Keratinocyte (primary cell): ENCODE data around the gene APEH. TPM values are rescaled to one million over a fixed set of nuclear protein-coding genes. Genes with fewer than 3 reads are reported as not detected.

Source experiments
- DNase-seq: peaks from one replicate; pipeline ENCODE4 v3.0.0-alpha.2; 2011; ENCODE audit warnings: low read depth, missing footprints, low spot score
- FAIRE-seq: peaks from 2 replicates; lab custom pipeline; 2011; peaks lifted over from hg19 to GRCh38; lab: Jason Lieb, UNC
- H2AFZ ChIP-seq: 2 replicates; pipeline ENCODE4 v1.6.0; 2012; ENCODE audit warnings: low read length, control low read depth, inconsistent platforms; ENCODE audit not compliant: control insufficient read depth
- H3K27ac ChIP-seq: 2 replicates; pipeline ENCODE4 v1.5.1; 2011; ENCODE audit warnings: low read length; ENCODE audit not compliant: control insufficient read depth, insufficient read depth
- H3K27me3 ChIP-seq: 3 replicates; pipeline ENCODE4 v1.6.0; 2011; ENCODE audit warnings: low read length; ENCODE audit not compliant: control insufficient read depth, insufficient read depth; ENCODE audit errors: extremely low read depth
- H3K36me3 ChIP-seq, 2 experiments: 2 replicates in 1 of 2; 3 replicates in 1 of 2; pipeline ENCODE4 v1.5.1; 2011; ENCODE audit warnings: low read length in 2 of 2, mild to moderate bottlenecking in 1 of 2; ENCODE audit not compliant: control insufficient read depth in 2 of 2, insufficient read depth in 2 of 2; ENCODE audit errors: extremely low read depth in 1 of 2
- H3K4me1 ChIP-seq: 3 replicates; pipeline ENCODE4 v1.5.1; 2011; ENCODE audit warnings: low read length; ENCODE audit not compliant: control insufficient read depth, insufficient read depth; ENCODE audit errors: extremely low read depth
- H3K4me2 ChIP-seq: 3 replicates; pipeline ENCODE4 v1.6.0; 2011; ENCODE audit warnings: low read depth, low read length; ENCODE audit not compliant: control insufficient read depth, insufficient read depth; ENCODE audit errors: extremely low read depth
- H3K4me3 ChIP-seq, 3 experiments: fragments of 200-600 bp in 1 of 3; sonication (generic) in 1 of 3; 2 replicates in 2 of 3; 3 replicates in 1 of 3; pipeline ENCODE4 v1.5.1; 2011 to 2016; ENCODE audit warnings: low read length in 3 of 3, mild to moderate bottlenecking in 3 of 3, control low read depth in 2 of 3, inconsistent platforms in 1 of 3, low read depth in 1 of 3, mixed read lengths in 1 of 3, mixed run types in 1 of 3, moderate library complexity in 1 of 3; ENCODE audit not compliant: control insufficient read depth in 2 of 3, insufficient read depth in 2 of 3; ENCODE audit errors: extremely low read depth in 1 of 3
- H3K79me2 ChIP-seq: 2 replicates; pipeline ENCODE4 v1.6.0; 2012; ENCODE audit warnings: low read length; ENCODE audit not compliant: control insufficient read depth, insufficient read depth
- H3K9ac ChIP-seq: 3 replicates; pipeline ENCODE4 v1.6.0; 2011; ENCODE audit warnings: low read length; ENCODE audit not compliant: control insufficient read depth, insufficient read depth; ENCODE audit errors: extremely low read depth
- H3K9me1 ChIP-seq: 3 replicates; pipeline ENCODE4 v1.6.0; 2011; ENCODE audit warnings: low read length; ENCODE audit not compliant: control insufficient read depth, insufficient read depth; ENCODE audit errors: extremely low read depth
- H3K9me3 ChIP-seq: 2 replicates; pipeline ENCODE4 v1.5.1; 2012; ENCODE audit warnings: low read depth, low read length; ENCODE audit not compliant: control insufficient read depth
- H4K20me1 ChIP-seq: 3 replicates; pipeline ENCODE4 v1.6.0; 2011; ENCODE audit warnings: low read length; ENCODE audit not compliant: control insufficient read depth, insufficient read depth; ENCODE audit errors: extremely low read depth
- CTCF ChIP-seq, 3 experiments: IDR thresholded peaks in 1 of 3; conservative IDR thresholded peaks in 1 of 3; optimal IDR thresholded peaks in 1 of 3; 2 replicates in 2 of 3; 3 replicates in 1 of 3; pipeline versions ENCODE3 to v1.5.1; 2011; ENCODE audit warnings: low read length in 3 of 3, mild to moderate bottlenecking in 3 of 3, moderate library complexity in 2 of 3, control low read depth in 1 of 3, inconsistent platforms in 1 of 3; ENCODE audit not compliant: insufficient read depth in 2 of 3; ENCODE audit errors: extremely low read depth in 1 of 3
- EZH2 ChIP-seq: IDR thresholded peaks from one replicate; pipeline ENCODE4 v1.6.1; 2012; ENCODE audit warnings: inconsistent platforms, mild to moderate bottlenecking, low read length, moderate library complexity
- dilution Hi-C: fragments of 300-500 bp; cut with MboI; formaldehyde crosslinking; loops from one replicate; pipeline ENCODE4 v1.7.0; 2020; ENCODE audit warnings: low sequenced_read_pairs; ENCODE audit not compliant: extremely low pct_ligation_motif_present
- polyA plus RNA-seq, 5 experiments: library from polyadenylated mRNA; depleted of rRNA in 3 of 5; stranded (reverse) in 3 of 5; stranded (forward) in 1 of 5; unstranded in 1 of 5; fragments of >200 nt; gene quantifications; 1 replicate in 1 of 5; 2 replicates in 3 of 5; 3 replicates in 1 of 5; pipeline versions ENCODE4 v1.2.1 to v1.2.3, GENCODE V29; 2011 to 2012; ENCODE audit warnings: missing spikeins in 2 of 5, low read depth in 1 of 5, low replicate concordance in 1 of 5

APEH gene
- polyA plus RNA-seq, 1 donor (not counting 4 experiments of a cell fraction or from before 2014, with no cell fraction given): 106 TPM

- dilution Hi-C loops: loop anchor here (25.0 kb wide), 1 partner anchor 102 kb away; the partner anchor contains the start of gene BSN
- Histone ChIP-seq H3K9ac (no peak overlapping the region), H3K9me3 (no peaks in the 10 kb centered on the region), H3K79me2 (no peaks in the 10 kb centered on the region), H2AFZ (no peak overlapping the region), H3K4me1 (peaks cover 6% of the 10 kb centered on the region), H4K20me1 (no peaks in the 10 kb centered on the region), H3K4me3 (no peak overlapping the region), H3K9me1 (no peaks in the 10 kb centered on the region), H3K27me3 (peaks cover 5% of the 10 kb centered on the region), H3K4me2 (no peak overlapping the region), H3K27ac (no peak overlapping the region), H3K36me3 (no peaks in the 10 kb centered on the region)
- DNase-seq: no peak
- TF ChIP-seq CTCF (optimal IDR thresholded peaks at IDR 0.05 in 1 of 3, IDR thresholded peaks at IDR 0.05 in 1 of 3, conservative IDR thresholded peaks at IDR 0.05 in 1 of 3; ENCODE audit: extremely low read depth in 1 of 3, insufficient read depth in 2 of 3, low read length in 3 of 3) (no peak), EZH2 (no peak)
- FAIRE-seq: no peak
These were observed 10.3 kb upstream of the APEH start for GRCh38 chr3:49663831-49664230.

- no peaks in the 10 kb centered on the region for H4K20me1 ChIP-seq
- H3K36me3 ChIP-seq: no peaks in the 10 kb centered on the region
- peaks cover 10% of the 10 kb centered on the region for H3K4me1 ChIP-seq
- no peak overlapping the region for H3K4me3 ChIP-seq
- FAIRE-seq (no peak), DNase-seq (no peak)
- dilution Hi-C loops: loop anchor here (25.0 kb wide), 1 partner anchor 102 kb away; the partner anchor contains the start of gene BSN
- no peak overlapping the region for H3K9ac ChIP-seq
- no peaks in the 10 kb centered on the region for H3K9me1 ChIP-seq
- TF ChIP-seq EZH2: no peak
- no peak for TF ChIP-seq CTCF (optimal IDR thresholded peaks at IDR 0.05 in 1 of 3, IDR thresholded peaks at IDR 0.05 in 1 of 3, conservative IDR thresholded peaks at IDR 0.05 in 1 of 3; ENCODE audit: extremely low read depth in 1 of 3, insufficient read depth in 2 of 3, low read length in 3 of 3)
- H3K27me3 ChIP-seq: peaks cover 5% of the 10 kb centered on the region
- no peaks in the 10 kb centered on the region for H3K79me2 ChIP-seq
- H3K4me2 ChIP-seq: no peak overlapping the region
- H3K27ac ChIP-seq: no peak overlapping the region
- no peaks in the 10 kb centered on the region for H3K9me3 ChIP-seq
- no peak overlapping the region for H2AFZ ChIP-seq
These were observed 9.9 kb upstream of the APEH start for GRCh38 chr3:49664300-49664699.
